ENCODE results near the gene PYDC1. TPM values are rescaled to one million over a fixed set of nuclear protein-coding genes. Genes with fewer than 3 reads are reported as not detected.
A peak's percentile ranks its signal among the peaks of the same experiment; 100 is the strongest.
"Not testable (repeated sequence)": the region's sequence is repeated elsewhere in the genome, so short reads cannot be mapped to it uniquely, and the experiment has no call there.

The PYDC1 gene
- total and polyA plus RNA-seq, 11 donors: not detected

GRCh38 chr16:31202414-31203375, 14.2 kb downstream of the PYDC1 start, which contains the start of gene PYCARD:
Gene PYCARD, minus strand, starts transcription at chr16:31202760. Its CDS starts 70 bp downstream, at chr16:31202690.
- no peaks in the 10 kb centered on the region for H3K9me3 ChIP-seq
- peaks cover 0 to 56% (median 11%) of the 10 kb centered on the region in 12 donors for H3K4me1 ChIP-seq
- H3K4me3 ChIP-seq: peak within 1 kb of the TSS; percentile 38 to 91 (median 70)
- ATAC-seq (peak; percentile 50 to 81 (median 76)), DNase-seq (peak; percentile 70 to 85 (median 73))
- no peak for TF ChIP-seq CTCF (IDR thresholded peaks at IDR 0.05)
- TF ChIP-seq POLR2A (IDR thresholded peaks at IDR 0.05): no peak
- intact Hi-C loops (cut with DNase I): loop anchor here in 1 of 10 donors (10.0 kb wide), 1 partner anchor 182 kb away; no protein-coding TSS in a partner anchor
- WGBS, 4 donors: 8 to 27% (median 10%) methylated on average over 31 to 69 of the region's 69 CpGs
- peaks cover 0 to 29% (median 11%) of the 10 kb centered on the region in 9 donors for H3K36me3 ChIP-seq
- peak within 1 kb of the TSS in 11 of 12 donors; percentile 19 to 90 (median 53) for H3K27ac ChIP-seq
- H3K27me3 ChIP-seq: no peaks in the 10 kb centered on the region

DNA sequence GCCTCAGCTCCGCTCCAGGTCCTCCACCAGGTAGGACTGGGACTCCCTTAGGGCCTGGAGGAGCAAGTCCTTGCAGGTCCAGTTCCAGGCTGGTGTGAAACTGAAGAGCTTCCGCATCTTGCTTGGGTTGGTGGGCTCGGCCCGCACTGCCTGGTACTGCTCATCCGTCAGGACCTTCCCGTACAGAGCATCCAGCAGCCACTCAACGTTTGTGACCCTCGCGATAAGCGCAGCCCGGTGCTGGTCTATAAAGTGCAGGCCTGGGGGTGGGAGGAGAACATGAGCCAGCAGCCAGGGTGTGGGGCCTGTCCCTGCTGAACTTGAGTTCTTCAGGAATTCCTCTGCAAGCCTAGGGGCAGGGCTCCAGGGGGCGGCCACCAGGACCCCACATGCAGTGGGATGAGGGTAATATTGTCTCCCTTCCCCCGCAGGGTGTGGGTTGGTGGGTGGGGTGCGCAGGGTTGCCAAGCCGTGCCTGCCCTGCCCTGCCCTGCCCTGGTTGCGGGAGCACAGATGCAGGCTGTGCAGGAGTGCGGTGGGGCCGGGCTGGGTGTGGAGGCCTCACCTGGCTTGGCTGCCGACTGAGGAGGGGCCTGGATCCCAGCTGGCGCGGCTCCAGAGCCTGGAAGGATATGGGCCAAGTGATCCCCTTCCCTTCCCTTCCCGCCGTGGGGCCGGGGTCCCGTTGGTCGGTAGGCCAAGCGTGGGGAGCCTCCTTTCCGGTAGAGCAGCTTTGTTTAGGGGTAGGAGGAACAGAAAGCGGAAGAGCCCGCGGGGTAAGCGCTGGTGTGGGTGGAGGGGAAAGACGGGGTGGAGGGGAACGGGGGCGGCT, 15.1 kb downstream of the PYDC1 start:
- H3K36me3 ChIP-seq: peaks cover 0 to 37% (median 16%) of the 10 kb centered on the region in 9 donors
- intact Hi-C loops (cut with DNase I): loop anchor here in 1 of 10 donors (10.0 kb wide), 1 partner anchor 183 kb away; no protein-coding TSS in a partner anchor
- H3K4me1 ChIP-seq: peaks cover 0 to 57% (median 11%) of the 10 kb centered on the region in 12 donors
- no peaks in the 10 kb centered on the region for H3K9me3 ChIP-seq
- H3K4me3 ChIP-seq: peak overlapping the region; percentile 38 to 91 (median 70)
- 16 to 27% (median 21%) methylated on average over 21 to 35 of the region's 35 CpGs for WGBS, 4 donors
- peak overlapping the region in 9 of 12 donors; percentile 34 to 90 (median 53) for H3K27ac ChIP-seq
- no peaks in the 10 kb centered on the region for H3K27me3 ChIP-seq
- DNase-seq: peak; percentile 40 to 79 (median 47)
- ATAC-seq: peak in 3 of 4 donors; percentile 57 to 79 (median 60)
- TF ChIP-seq POLR2A (IDR thresholded peaks at IDR 0.05): no peak
- no peak for TF ChIP-seq CTCF (IDR thresholded peaks at IDR 0.05)

DNA sequence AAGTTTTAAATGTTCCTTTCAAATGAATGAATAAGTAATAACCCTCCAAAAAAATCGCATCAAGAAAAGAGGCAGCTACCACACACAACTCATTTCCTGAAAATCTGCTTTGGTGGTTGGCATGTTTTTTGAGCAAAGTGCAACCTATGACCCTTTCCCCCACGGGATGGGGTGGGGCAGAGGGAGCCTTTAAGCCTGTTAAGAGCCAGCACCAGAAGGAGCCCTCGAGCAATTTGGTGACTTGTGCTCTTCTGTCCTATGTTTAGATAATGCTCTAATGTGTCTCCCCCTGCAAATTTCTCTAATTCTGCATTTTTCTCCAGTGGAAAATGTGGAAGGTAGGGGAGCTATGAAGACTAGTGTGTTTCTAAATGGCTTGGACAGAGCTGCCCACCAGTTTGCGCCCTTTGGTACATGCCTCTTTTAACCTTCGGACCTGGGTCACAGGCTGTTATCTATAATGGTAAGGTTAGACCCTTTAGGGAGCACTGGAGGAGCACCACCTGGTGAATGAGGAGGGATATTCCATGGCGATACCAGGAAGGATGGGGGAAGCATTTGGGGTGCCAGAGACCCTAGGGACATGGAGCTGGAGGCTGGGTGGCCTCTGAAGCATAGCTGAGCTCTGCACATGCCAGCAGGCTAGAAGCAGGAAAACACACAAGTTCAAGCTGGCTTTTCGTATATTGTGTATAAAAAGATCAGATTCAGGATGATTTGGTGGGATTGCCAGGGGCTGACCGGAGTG, 15.9 kb downstream of the PYDC1 start:
- intact Hi-C loops (cut with DNase I): loop anchor here in 1 of 10 donors (10.0 kb wide), 1 partner anchor 184 kb away; no protein-coding TSS in a partner anchor
- Histone ChIP-seq H3K4me1 (peaks cover 0 to 57% (median 11%) of the 10 kb centered on the region in 12 donors), H3K27ac (peak overlapping the region in 1 of 12 donors; percentile 90), H3K9me3 (no peaks in the 10 kb centered on the region), H3K36me3 (peaks cover 0 to 45% (median 24%) of the 10 kb centered on the region in 9 donors), H3K27me3 (no peaks in the 10 kb centered on the region), H3K4me3 (peak overlapping the region in 7 of 12 donors; percentile 57 to 91 (median 84))
- no peak for ATAC-seq
- 65 to 75% (median 68%) methylated on average over 8 of the region's 8 CpGs for WGBS, 4 donors
- TF ChIP-seq POLR2A (IDR thresholded peaks at IDR 0.05): no peak
- no peak for TF ChIP-seq CTCF (IDR thresholded peaks at IDR 0.05)
- DNase-seq: no peak

- H3K4me1 ChIP-seq: peaks cover 0 to 57% (median 11%) of the 10 kb centered on the region in 12 donors
- ATAC-seq, H3K4me3 ChIP-seq, DNase-seq, H3K27me3 ChIP-seq, H3K9me3 ChIP-seq: not testable (repeated sequence)
- 88 to 95% (median 93%) methylated on average over 8 of the region's 8 CpGs for WGBS, 4 donors
- peaks cover 0 to 54% (median 33%) of the 10 kb centered on the region in 9 donors for H3K36me3 ChIP-seq
- H3K27ac ChIP-seq: peak overlapping the region in 1 of 12 donors; percentile 90
- intact Hi-C loops (cut with DNase I): loop anchor here in 1 of 10 donors (10.0 kb wide), 1 partner anchor 185 kb away; no protein-coding TSS in a partner anchor
Measured at GRCh38 chr16:31200111-31200510, 16.8 kb downstream of the PYDC1 start.
